GM19328 (cell line): ENCODE results near the gene ZPBP.

Experiments used
- ATAC-seq: cut with Tn5 transposase; IDR thresholded peaks from one replicate; pipeline ENCODE4 v1.9.1; 2021; ENCODE audit warnings: mild to moderate bottlenecking, moderate library complexity; ENCODE audit not compliant: unreplicated experiment

Gene ZPBP, protein sequence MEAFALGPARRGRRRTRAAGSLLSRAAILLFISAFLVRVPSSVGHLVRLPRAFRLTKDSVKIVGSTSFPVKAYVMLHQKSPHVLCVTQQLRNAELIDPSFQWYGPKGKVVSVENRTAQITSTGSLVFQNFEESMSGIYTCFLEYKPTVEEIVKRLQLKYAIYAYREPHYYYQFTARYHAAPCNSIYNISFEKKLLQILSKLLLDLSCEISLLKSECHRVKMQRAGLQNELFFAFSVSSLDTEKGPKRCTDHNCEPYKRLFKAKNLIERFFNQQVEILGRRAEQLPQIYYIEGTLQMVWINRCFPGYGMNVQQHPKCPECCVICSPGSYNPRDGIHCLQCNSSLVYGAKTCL

GRCh38 chr7:50092579-50093491 lies at the start of gene ZPBP:
Gene ZPBP (minus strand): TSS chr7:50093246. CDS start chr7:50093194, 52 bp downstream.
- ATAC-seq: peak; percentile 57

DNA sequence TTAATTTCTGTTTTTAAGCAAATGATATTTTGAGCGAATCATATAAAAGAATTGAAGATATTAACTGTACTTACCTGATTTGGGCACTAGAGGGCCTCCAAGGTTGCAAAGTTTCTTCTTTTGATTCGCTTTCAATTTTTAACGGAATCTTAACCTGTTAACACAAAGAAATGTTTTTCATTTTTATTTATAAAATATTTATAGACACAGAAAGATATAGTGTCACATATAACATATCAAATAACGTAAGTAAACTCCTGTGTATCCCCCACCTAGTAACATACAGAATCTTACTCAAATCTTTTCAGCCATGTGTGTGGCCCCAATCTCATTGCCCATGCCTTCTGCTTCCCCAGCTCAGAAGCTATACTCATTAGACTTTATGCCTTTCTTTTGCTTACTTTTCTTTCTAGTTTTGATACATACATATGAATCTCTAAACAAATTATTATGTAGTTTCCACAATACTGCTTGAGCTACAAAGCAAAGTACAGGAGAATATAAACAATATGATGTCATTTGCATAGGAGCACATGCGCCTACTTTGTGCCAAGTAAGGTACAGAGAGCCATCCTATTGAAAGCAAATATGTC lies 49.5 kb upstream of the ZPBP start:
- ATAC-seq: no peak

DNA sequence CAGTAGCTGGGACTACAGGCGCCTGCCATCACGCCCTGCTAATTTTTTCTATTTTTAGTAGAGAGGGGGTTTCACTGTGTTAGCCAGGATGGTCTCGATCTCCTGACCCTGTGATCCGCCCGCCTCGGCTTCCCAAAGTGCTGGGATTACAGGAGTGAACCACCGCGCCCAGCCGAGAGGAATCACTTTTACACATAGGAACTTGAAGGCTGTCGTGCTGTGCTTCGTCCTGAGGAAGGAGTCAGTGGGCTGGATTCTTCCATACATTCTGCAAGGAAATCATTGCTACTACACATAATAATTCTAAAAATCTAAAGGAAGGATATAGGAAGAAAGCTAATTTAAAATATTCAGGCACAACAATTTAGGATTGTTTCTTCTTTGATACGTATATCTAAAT lies 48.8 kb upstream of the ZPBP start:
- ATAC-seq: no peak

GRCh38 chr7:50141131-50141530 lies 48.1 kb upstream of the ZPBP start:
- ATAC-seq: no peak

DNA sequence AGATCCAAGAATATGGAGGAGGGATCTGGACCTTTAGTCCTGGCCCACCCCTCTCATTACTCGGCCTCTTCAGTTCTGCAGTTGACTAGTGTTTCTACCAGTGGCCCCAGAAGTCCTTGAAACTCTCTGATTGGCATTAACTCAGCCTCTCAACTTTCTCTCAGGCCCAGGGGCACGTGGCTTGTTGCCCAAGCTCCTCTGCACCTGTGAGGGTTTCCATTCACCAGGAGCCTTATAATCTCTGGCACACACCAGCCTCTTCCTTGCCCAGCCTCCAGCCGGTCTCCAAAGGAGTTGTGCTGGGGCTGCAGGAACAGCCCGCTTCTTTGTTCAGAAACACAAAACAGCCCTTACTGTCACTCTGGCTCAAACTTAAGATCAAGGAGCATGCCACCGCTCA lies 47.6 kb upstream of the ZPBP start:
- ATAC-seq: no peak

GRCh38 chr7:50138101-50138500 lies 45.1 kb upstream of the ZPBP start:
- no peak for ATAC-seq

GRCh38 chr7:50125766-50126165 lies 32.7 kb upstream of the ZPBP start:
- no peak for ATAC-seq

GRCh38 chr7:50121286-50121685 lies 28.2 kb upstream of the ZPBP start:
- peak; percentile 96 for ATAC-seq

DNA sequence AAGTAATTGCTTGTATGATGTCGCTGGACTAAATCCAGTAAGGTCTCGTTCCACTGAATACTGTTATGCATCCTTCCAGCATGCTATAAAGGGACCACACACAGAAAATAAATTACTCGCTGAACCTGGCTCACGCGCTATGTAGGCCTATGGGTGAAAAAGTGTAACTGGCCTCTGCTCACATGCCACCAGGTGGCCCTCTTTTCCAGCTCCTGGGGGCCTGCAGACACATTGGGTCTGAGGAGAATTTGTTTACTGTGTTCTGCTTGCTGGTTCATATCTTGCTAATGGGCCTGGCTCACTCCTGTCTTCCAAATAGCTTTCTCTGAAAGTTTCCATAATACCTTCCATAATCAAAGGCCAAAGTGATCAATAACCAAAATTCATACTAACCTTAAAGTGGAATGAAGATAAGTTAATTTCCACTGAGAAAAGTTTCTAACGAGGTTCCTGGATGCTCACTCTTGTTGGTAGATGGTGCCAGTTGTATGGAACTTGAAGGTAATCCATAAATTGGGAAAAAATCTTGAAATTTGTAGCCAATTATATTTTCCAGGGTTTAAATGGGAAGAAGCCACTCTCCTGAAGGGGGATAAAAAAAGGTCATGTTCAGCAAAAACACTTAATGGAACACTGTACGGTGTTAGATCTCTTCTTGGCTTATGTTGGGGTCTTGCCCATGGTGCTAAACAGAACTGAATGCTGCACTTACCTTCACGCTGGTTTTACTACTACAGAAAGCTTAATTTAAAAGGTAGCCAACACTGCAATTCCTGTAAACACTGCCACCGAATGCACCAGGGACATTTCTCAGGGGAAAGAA lies 27.0 kb upstream of the ZPBP start:
- peak; percentile 54 for ATAC-seq

DNA sequence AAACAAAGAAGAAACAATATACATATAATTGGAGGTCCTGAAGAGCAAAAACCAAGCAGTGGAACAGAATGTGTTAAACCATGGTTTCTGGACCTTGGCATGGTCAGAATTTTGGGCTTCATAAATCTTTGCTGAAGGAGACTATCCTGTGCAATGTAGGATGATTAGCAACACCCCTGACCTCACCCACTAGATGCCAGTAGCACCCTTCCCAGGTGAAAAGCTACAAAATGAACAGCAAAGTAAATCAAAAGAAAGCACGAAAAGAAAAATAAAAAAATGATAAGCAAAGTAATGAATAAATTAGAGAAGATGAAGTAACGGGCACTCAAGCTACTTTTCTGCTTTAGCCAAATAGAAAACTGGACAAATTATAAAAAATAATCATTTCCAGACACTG lies 19.2 kb upstream of the ZPBP start:
- ATAC-seq: no peak

- no peak for ATAC-seq
These were observed 8.8 kb upstream of the ZPBP start for GRCh38 chr7:50101873-50102272.

DNA sequence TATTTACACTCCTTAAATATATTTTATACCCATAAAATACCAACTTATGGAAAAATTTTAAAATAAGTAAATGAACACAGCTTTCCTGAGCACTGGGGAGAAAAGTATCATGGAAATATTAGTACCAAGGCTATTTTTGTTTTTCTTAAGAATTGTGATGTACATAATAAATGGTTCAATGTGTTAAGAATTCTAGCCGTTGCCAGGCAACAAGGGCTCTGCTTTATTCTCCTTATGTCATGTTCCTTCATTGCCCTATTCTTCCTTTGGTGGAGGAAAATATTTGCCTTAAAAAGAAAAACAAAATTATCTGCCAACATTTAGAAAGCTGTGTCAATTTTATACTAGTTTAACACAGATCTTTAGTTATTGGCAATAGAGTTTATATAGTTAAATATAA lies 2.6 kb upstream of the ZPBP start:
- ATAC-seq: no peak

GRCh38 chr7:50088463-50089129 lies 4.5 kb downstream of the ZPBP start:
- ATAC-seq: no peak

- no peak for ATAC-seq
These were observed 7.7 kb downstream of the ZPBP start for GRCh38 chr7:50085344-50085743.

GRCh38 chr7:50073093-50073492 lies 20.0 kb downstream of the ZPBP start:
- no peak for ATAC-seq

GRCh38 chr7:50069613-50070012 lies 23.4 kb downstream of the ZPBP start:
- ATAC-seq: peak; percentile 65

- ATAC-seq: peak; percentile 66
These were observed 24.0 kb downstream of the ZPBP start for GRCh38 chr7:50068850-50069551.

GRCh38 chr7:50068026-50068425 lies 25.0 kb downstream of the ZPBP start:
- ATAC-seq: no peak

DNA sequence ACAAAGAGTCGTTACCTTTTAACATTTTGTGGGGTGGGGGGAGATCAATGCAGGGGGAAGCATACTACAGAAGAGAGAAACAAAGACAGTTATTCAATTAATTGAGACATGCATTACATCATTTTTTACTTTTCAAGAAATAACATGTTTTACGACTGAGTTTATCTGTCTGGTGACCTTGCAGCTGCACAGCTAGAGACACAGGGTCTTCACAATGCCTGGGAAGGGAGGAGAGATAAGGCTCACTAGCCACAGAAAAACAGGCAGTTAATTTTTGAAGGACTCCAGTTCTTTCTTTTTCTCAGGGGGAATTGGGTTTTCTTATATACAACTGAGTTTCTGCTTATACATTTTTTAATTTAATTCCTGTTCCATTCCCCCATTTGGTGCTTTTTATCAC lies 30.1 kb downstream of the ZPBP start:
- no peak for ATAC-seq

- no peak for ATAC-seq
These were observed 36.9 kb downstream of the ZPBP start for GRCh38 chr7:50056131-50056530.
